OCI-M2 (cell line): ENCODE measurements around the gene GLDN.

Experiments
- DNase-seq: peaks from one replicate; lab custom pipeline; 2025; ENCODE audit not compliant: unreplicated experiment; lab: John Stamatoyannopoulos, UW

The GLDN gene

GRCh38 chr15:51341366-51342226 is at the start of gene GLDN:
GLDN (plus strand) TSS chr15:51341655; CDS start chr15:51341685, 30 bp downstream.
- no peak for DNase-seq

DNA sequence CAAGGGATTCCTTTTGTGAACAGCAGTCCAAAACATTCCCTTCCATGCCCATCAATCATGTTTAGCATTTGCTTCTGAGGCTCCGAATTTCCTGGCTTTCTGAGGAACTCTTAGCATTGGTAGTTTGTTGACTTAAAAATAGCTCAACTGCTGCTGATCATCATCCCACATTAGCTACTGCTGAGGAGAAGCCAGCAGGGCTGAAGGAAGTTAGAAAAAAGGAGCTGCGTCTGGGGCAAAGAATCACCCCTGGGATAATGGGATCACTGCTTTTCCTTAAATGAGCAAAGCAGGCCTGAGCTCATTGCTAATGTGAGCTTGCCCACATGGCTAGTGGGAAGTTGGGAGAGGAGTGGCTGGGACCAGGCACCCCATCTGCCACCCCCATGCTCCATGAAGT is 42.8 kb upstream of the GLDN start:
- no peak for DNase-seq

GRCh38 chr15:51299187-51300015 is 42.1 kb upstream of the GLDN start:
- no peak for DNase-seq

- DNase-seq, result no peak
Observed at GRCh38 chr15:51302480-51302879, 39.0 kb upstream of the GLDN start.

DNA sequence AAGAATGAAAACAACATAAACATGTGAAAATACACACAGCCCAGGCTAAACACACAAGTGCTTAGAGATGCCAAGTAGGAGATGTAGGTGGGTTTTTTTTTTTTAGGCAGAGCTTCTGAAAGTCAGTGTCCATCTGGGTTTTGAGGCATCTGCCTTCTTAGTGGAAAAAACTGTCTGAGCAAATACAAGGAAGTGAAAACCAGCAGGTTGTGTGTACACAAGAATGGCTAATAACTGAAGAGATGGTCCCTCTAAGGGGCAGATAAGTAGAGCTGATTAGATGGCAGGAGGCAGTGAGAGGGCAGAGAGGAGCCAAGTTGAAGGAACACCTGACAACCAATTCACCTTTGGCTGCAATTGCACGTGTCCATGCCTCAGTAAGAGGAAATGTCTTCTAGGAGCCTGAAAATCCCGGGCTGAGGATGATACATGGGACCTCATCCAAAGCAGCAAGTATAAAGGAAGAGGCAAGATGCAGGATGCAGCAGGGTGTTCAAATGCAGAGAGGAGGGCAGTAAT is 37.9 kb upstream of the GLDN start:
- DNase-seq, result no peak

DNA sequence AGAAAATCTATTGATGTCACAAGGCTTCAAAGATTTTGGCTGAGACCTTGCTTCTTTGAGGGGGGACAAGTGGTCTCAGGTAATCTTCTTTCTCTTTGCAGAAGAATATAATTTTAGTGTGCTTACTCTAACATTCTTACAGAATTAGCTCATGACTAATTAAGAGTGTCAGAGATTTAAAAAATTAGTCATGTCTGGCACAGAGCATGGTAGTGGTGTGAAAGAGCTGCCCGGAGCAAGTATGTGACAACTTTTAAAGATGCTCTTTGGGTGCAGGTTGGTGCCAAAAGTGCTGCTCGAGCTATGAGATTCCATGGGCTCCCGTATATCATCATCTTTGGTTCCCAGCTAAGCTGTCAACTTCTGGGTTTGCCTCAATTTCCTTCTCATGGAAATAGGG is 34.1 kb upstream of the GLDN start:
- no peak for DNase-seq

DNA sequence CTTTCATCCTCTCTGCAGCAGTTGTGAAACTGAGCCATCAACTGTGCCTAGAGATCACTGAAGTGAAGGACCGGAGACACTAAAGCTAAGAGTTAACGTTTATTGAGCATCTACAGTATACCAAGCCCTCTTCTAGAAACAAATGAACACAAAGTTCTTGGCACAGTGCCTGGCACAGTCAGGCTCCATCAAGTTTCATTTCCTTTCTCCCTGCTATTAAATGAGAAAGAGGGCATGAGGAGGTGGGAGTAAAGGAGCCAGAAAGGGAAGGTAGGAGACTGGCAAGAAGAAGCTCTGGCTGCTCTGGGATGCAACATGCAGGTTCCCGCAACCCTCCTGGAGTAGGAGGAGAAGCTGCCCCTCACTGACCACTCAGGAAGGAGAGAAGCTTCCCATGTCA is 33.6 kb upstream of the GLDN start:
- no peak for DNase-seq

GRCh38 chr15:51310064-51310463 is 31.4 kb upstream of the GLDN start:
- DNase-seq, result no peak

DNA sequence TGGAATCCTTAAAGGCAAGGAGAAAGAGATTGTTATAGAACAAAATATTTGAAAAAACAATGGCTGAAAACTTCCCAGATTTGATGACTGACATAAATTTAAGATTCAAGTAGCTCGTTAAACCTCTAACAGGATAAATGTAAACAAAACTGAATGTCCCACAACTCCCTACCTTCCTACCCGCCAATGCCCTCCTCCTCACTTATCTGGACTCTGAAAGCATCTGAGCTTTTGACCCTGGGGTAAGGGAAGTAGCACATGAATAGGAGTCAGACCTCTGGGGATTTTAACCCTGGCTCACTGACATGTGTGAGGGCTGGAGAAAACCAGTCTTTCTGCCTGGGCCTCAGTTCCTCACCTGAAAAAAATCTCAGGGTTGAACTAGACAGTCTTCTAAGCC is 29.9 kb upstream of the GLDN start:
- no peak for DNase-seq

DNA sequence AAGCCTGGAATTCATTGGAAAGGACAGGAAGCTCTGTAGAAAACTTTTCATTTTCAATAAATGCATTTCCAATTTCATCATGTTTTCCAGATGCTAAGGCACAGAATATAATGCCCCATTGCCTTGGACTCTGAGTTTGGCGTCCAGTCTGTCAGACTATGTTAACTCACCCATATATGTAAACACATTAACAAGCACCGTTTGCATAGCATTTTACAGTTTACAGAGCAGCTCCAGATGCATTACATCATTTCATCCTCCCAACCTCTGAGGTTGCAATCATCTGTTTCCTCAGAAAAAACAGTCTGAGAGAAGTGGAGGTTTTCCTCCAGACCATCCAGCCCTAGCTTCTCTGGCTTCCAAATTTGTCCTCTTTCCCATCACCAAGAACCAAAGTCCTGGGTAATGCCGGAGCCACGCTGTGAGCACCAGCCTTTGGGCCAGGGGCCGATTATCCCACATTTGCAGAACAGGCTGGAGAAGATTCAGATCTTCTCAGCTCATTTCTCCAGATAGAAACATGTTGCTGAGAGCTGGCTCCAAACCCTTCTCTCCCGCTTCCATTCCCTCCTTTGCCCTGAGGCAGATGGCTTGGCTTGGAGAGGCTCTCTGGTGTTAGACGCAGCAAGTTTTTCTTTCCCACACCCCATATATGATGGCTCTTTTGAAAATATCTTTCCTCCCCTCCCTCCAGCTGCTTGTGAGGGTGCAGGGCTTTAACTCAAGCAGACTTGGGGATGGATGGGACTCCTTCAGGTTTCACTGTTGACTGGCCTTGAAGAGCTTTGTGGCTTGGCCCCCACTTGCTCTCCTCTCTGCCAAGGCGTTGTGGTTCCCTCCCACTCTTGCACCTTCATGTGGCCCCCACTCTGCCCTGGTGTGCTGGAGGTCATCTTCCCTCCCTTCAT is 29.0 kb upstream of the GLDN start:
- no peak for DNase-seq

DNA sequence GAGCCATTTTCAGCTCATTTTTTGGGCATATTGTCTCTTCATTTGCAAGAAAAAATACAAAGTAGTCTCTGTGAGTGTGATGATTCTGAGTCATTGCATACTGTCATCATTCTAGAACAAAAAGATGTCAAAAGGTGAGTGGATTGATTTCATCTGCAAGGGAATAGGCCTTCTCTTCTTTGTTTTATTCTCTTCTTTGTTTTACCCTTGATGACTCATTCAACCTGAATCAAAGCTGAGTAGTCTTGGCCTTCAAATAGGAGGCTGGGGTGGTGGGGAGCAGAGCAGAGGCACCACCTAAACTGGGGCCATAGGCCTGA is 28.4 kb upstream of the GLDN start:
- no peak for DNase-seq

GRCh38 chr15:51313644-51314280 is 27.7 kb upstream of the GLDN start:
- no peak for DNase-seq

GRCh38 chr15:51314391-51315337 is 26.8 kb upstream of the GLDN start:
- DNase-seq, result no peak

- no peak for DNase-seq
Observed at GRCh38 chr15:51315726-51316125, 25.7 kb upstream of the GLDN start.

GRCh38 chr15:51316636-51317035 is 24.8 kb upstream of the GLDN start:
- DNase-seq, result no peak

GRCh38 chr15:51318382-51319150 is 22.9 kb upstream of the GLDN start:
- no peak for DNase-seq

- DNase-seq, result no peak
Observed at GRCh38 chr15:51319539-51319938, 21.9 kb upstream of the GLDN start.

DNA sequence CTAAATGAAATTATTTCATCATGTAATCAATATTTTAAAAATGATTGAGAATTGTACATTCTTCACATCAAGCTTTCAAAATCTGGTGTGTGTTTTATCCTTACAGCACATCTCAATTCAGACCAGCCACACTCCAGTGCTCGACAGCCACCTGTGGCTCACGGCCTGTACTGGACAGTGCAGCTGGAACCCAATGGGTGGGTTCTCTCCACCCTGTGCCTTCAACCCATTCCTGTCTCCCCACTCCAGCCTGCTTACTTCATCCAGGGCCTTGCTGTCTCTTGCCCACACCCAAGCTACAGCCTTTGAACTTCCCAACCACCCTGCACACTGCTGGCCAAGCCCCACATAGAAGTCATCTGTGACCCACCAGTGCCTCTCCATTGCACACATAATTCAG is 20.6 kb upstream of the GLDN start:
- DNase-seq, result no peak

GRCh38 chr15:51321316-51321715 is 20.1 kb upstream of the GLDN start:
- no peak for DNase-seq
